SK-N-SH (cell line): ENCODE data around the gene PAN3. TPM values are rescaled to one million over a fixed set of nuclear protein-coding genes. Genes with fewer than 3 reads are reported as not detected.

Experiments
- CTCF ChIA-PET: fragments of 300-600, 350-600 bp; formaldehyde crosslinking; extraction: SDS; loops from one replicate; lab custom pipeline; 2021; lab: Yijun Ruan, JAX
- POLR2A ChIA-PET: fragments of 350-600 bp; sonication (Branson Sonifier 250); formaldehyde crosslinking; extraction: SDS; loops from one replicate; lab custom pipeline; 2020; ENCODE audit warnings: antibody characterized with exemption, inconsistent platforms; lab: Yijun Ruan, JAX
- DNase-seq: peaks from one replicate; pipeline ENCODE4 v3.0.0; 2012
- H2AFZ ChIP-seq: fragments of 200-600 bp; sonication (generic); 2 replicates; pipeline ENCODE4 v1.8.1; 2016; ENCODE audit warnings: antibody characterized with exemption, mild to moderate bottlenecking, low read depth
- H3F3A ChIP-seq: fragments of 200-600 bp; sonication (generic); replicated peaks from 2 replicates; pipeline ENCODE3; 2016; ENCODE audit warnings: antibody characterized with exemption, mild to moderate bottlenecking; ENCODE audit not compliant: insufficient read depth
- H3K27ac ChIP-seq, 2 experiments: fragments of 200-500 bp in 1 of 2; fragments of 200-600 bp in 1 of 2; sonication (Bioruptor generic) in 1 of 2; sonication (generic), shearing (Covaris generic) in 1 of 2; 2 replicates each; pipeline versions ENCODE4 v1.5.1 to v1.6.1; 2014 to 2016; ENCODE audit warnings: low read depth in 2 of 2, inconsistent platforms in 1 of 2, low read length in 1 of 2, mild to moderate bottlenecking in 1 of 2, mixed read lengths in 1 of 2
- H3K27me3 ChIP-seq: fragments of 200-600 bp; sonication (generic), shearing (Covaris generic); 2 replicates; pipeline ENCODE4 v1.6.1; 2016; ENCODE audit warnings: mixed run types; ENCODE audit not compliant: insufficient read depth
- H3K36me3 ChIP-seq, 2 experiments: fragments of 200-500 bp in 1 of 2; fragments of 200-600 bp in 1 of 2; sonication (Bioruptor generic) in 1 of 2; sonication (generic) in 1 of 2; replicated peaks in 1 of 2; 2 replicates each; pipeline versions ENCODE3 to v1.5.1; 2014 to 2016; ENCODE audit warnings: low read length in 1 of 2, mild to moderate bottlenecking in 1 of 2; ENCODE audit not compliant: insufficient read depth in 2 of 2, control insufficient read depth in 1 of 2
- H3K4me1 ChIP-seq, 2 experiments: fragments of 200-500 bp in 1 of 2; fragments of 200-600 bp in 1 of 2; sonication (Bioruptor generic) in 1 of 2; sonication (generic), shearing (Covaris generic) in 1 of 2; 2 replicates each; pipeline versions ENCODE4 v1.5.1 to v1.6.1; 2014 to 2016; ENCODE audit warnings: low read depth in 1 of 2, low read length in 1 of 2, mixed run types in 1 of 2; ENCODE audit not compliant: insufficient read depth in 2 of 2, control insufficient read depth in 1 of 2
- H3K4me2 ChIP-seq: fragments of 200-600 bp; sonication (generic), shearing (Covaris generic); 2 replicates; pipeline ENCODE4 v1.6.1; 2017; ENCODE audit warnings: mixed run types
- H3K4me3 ChIP-seq, 2 experiments: fragments of 200-500 bp in 1 of 2; fragments of 200-600 bp in 1 of 2; sonication (Bioruptor generic) in 1 of 2; sonication (generic), shearing (Covaris generic) in 1 of 2; 2 replicates each; pipeline versions ENCODE4 v1.5.1 to v1.8.1; 2014 to 2016; ENCODE audit warnings: low read depth in 2 of 2, inconsistent platforms in 1 of 2, low read length in 1 of 2, mild to moderate bottlenecking in 1 of 2, mixed read lengths in 1 of 2, moderate library complexity in 1 of 2
- H3K79me2 ChIP-seq: fragments of 200-600 bp; sonication (generic); 2 replicates; pipeline ENCODE4 v1.8.1; 2017; ENCODE audit warnings: mild to moderate bottlenecking; ENCODE audit not compliant: insufficient read depth
- H3K9ac ChIP-seq: fragments of 200-600 bp; sonication (generic); 2 replicates; pipeline ENCODE4 v1.6.1; 2017; ENCODE audit warnings: mixed run types
- H3K9me2 ChIP-seq: fragments of 200-600 bp; sonication (generic); 2 replicates; pipeline ENCODE4 v1.6.1; 2017; ENCODE audit warnings: mixed run types
- H3K9me3 ChIP-seq: fragments of 200-600 bp; sonication (generic); 2 replicates; pipeline ENCODE4 v1.6.1; 2017; ENCODE audit warnings: mixed run types, mild to moderate bottlenecking, moderate library complexity
- H4K20me1 ChIP-seq: fragments of 200-600 bp; sonication (generic); 2 replicates; pipeline ENCODE4 v1.6.1; 2017; ENCODE audit warnings: mild to moderate bottlenecking, mixed run types; ENCODE audit not compliant: insufficient read depth
- CHD2 ChIP-seq: fragments of 150-350 bp; IDR thresholded peaks from 2 replicates; pipeline ENCODE4 v1.6.1; 2018; ENCODE audit warnings: low read length; ENCODE audit not compliant: partially characterized antibody
- EP300 ChIP-seq, 2 experiments: IDR thresholded peaks; 2 replicates each; pipeline versions ENCODE4 v1.4.0 to v1.6.1; 2012; ENCODE audit warnings: borderline replicate concordance in 1 of 2, low read depth in 1 of 2, low read length in 1 of 2
- EZH2phosphoT487 ChIP-seq: fragments of 200-600 bp; sonication (generic); IDR thresholded peaks from 2 replicates; pipeline ENCODE4 v1.6.1; 2017; ENCODE audit warnings: low read depth, mixed run types, mild to moderate bottlenecking, antibody characterized with exemption, moderate library complexity, borderline replicate concordance
- FOXM1 ChIP-seq: IDR thresholded peaks from 2 replicates; pipeline ENCODE4 v1.4.0; 2012; ENCODE audit warnings: low read depth, mild to moderate bottlenecking
- GATA2 ChIP-seq: sonication (generic); formaldehyde crosslinking; IDR thresholded peaks from 2 replicates; pipeline ENCODE4 v1.5.0; 2020; ENCODE audit warnings: mild to moderate bottlenecking, missing genetic modification reagents
- IRF3 ChIP-seq: fragments of 150-350 bp; IDR thresholded peaks from 2 replicates; pipeline ENCODE4 v1.6.1; 2016; ENCODE audit warnings: mild to moderate bottlenecking, low read depth, low read length
- MXI1 ChIP-seq: IDR thresholded peaks from 2 replicates; pipeline ENCODE4 v1.6.1; 2012; ENCODE audit warnings: mild to moderate bottlenecking, low read depth, low read length, improper control_type of control experiment
- NFIC ChIP-seq: IDR thresholded peaks from 2 replicates; pipeline ENCODE4 v1.4.0; 2012; ENCODE audit warnings: borderline replicate concordance
- NRF1 ChIP-seq: IDR thresholded peaks from 2 replicates; pipeline ENCODE4 v1.6.1; 2012; ENCODE audit warnings: low read depth, mild to moderate bottlenecking, low read length
- PBX3 ChIP-seq: IDR thresholded peaks from 2 replicates; pipeline ENCODE4; 2012
- POLR2AphosphoS5 ChIP-seq: IDR thresholded peaks from 2 replicates; pipeline ENCODE4 v1.6.1; 2012; ENCODE audit warnings: low read depth, low read length
- RAD21 ChIP-seq: IDR thresholded peaks from 2 replicates; pipeline ENCODE4 v1.6.1; 2012; ENCODE audit warnings: mild to moderate bottlenecking, low read length
- RCOR1 ChIP-seq: fragments of 150-350 bp; IDR thresholded peaks from 2 replicates; pipeline ENCODE4 v1.6.1; 2017; ENCODE audit warnings: antibody characterized with exemption, low read length
- REST ChIP-seq: IDR thresholded peaks from 2 replicates; pipeline ENCODE4 v1.6.1; 2012; ENCODE audit warnings: mild to moderate bottlenecking, low read depth, low read length, moderate library complexity
- USF1 ChIP-seq: IDR thresholded peaks from 2 replicates; pipeline ENCODE4 v1.4.0; 2012; ENCODE audit warnings: low read depth, borderline replicate concordance
- USF2 ChIP-seq: fragments of 150-350 bp; IDR thresholded peaks from 2 replicates; pipeline ENCODE4 v1.6.1; 2017; ENCODE audit warnings: antibody characterized with exemption, low read length, low read depth, borderline replicate concordance
- YY1 ChIP-seq: IDR thresholded peaks from 2 replicates; pipeline ENCODE4 v1.4.0; 2012; ENCODE audit warnings: low read depth, mild to moderate bottlenecking
- WGBS: methylation state at CpG from one replicate; pipeline ENCODE4 v1.1.6; 2017; ENCODE audit warnings: low lambda C conversion rate; 5-methylcytosine and 5-hydroxymethylcytosine counted together
- polyA plus RNA-seq, 3 experiments: library from polyadenylated mRNA; depleted of rRNA; stranded (reverse); fragments of >200 nt; gene quantifications; 2 replicates each; pipeline ENCODE4 v1.2.3, GENCODE V29; 2012

Gene PAN3
- polyA plus RNA-seq, 1 of the 3 experiments (the other 2 are of a cell fraction): 6.4 TPM

- CTCF ChIA-PET: interaction anchor here (1.2 kb wide), 1 partner anchor 16 kb away, joined by 3 read pairs; no protein-coding TSS in a partner anchor
These were observed 163.5 kb downstream of the PAN3 start for GRCh38 chr13:28301839-28302238.

More at GRCh38 chr13:28301839-28302238, 163.5 kb downstream of the PAN3 start:
- POLR2A ChIA-PET: no interaction called here
- Histone ChIP-seq H2AFZ (no peak overlapping the region), H3F3A (no peaks in the 10 kb centered on the region), H4K20me1 (no peaks in the 10 kb centered on the region), H3K79me2 (no peaks in the 10 kb centered on the region), H3K4me2 (no peak overlapping the region), H3K9ac (no peak overlapping the region), H3K9me3 (no peaks in the 10 kb centered on the region), H3K36me3 (no peaks in the 10 kb centered on the region), H3K9me2 (no peaks in the 10 kb centered on the region), H3K27ac (no peak overlapping the region), H3K4me3 (no peak overlapping the region), H3K4me1 (no peaks in the 10 kb centered on the region), H3K27me3 (no peaks in the 10 kb centered on the region)
- 71% methylated on average over 4 of the region's 4 CpGs for WGBS
- TF ChIP-seq NRF1 (no peak), MXI1 (no peak), PBX3 (no peak), YY1 (no peak), USF1 (no peak), FOXM1 (no peak), GATA2 (CRISPR knock-in tag) (no peak), EZH2phosphoT487 (no peak), NFIC (no peak), REST (no peak), USF2 (no peak), CHD2 (no peak), RAD21 (no peak), POLR2AphosphoS5 (no peak), IRF3 (no peak), EP300 (IDR thresholded peaks at IDR 0.05; ENCODE audit: borderline replicate concordance in 1 of 2, low read depth in 1 of 2, low read length in 1 of 2) (no peak), RCOR1 (no peak)
- no peak for DNase-seq
